Activated CD4-positive, alpha-beta T cell treated with anti-CD3 and anti-CD28 coated beads, Interleukin-2, Interleukin-4, amounts not matched to agents 100 ng/mL and 50 ng/mL, durations not matched to agents 16 hours and 8 hours (primary cell): Measurements from ENCODE around the gene SNRNP35.
"Not testable (repeated sequence)": the region's sequence is repeated elsewhere in the genome, so short reads cannot be mapped to it uniquely, and the experiment has no call there.

Experiments
- DNase-seq: peaks from one replicate; pipeline ENCODE4 v3.0.0-alpha.2; 2020; ENCODE audit warnings: low spot score

SNRNP35 gene

GRCh38 chr12:123489580-123489979 is 31.6 kb downstream of the SNRNP35 start:
- DNase-seq, result no peak

GRCh38 chr12:123490089-123490488 is 32.1 kb downstream of the SNRNP35 start:
- DNase-seq, result no peak

- no peak for DNase-seq
Observed at GRCh38 chr12:123491056-123491455, 33.1 kb downstream of the SNRNP35 start.

- no peak for DNase-seq
Observed at GRCh38 chr12:123491481-123491880, 33.5 kb downstream of the SNRNP35 start.

- DNase-seq, result not testable (repeated sequence)
Observed at GRCh38 chr12:123492339-123493039, 34.5 kb downstream of the SNRNP35 start.

- no peak for DNase-seq
Observed at GRCh38 chr12:123494124-123494851, 36.3 kb downstream of the SNRNP35 start.

- DNase-seq, result no peak
Observed at GRCh38 chr12:123497065-123497464, 39.1 kb downstream of the SNRNP35 start.

- no peak for DNase-seq
Observed at GRCh38 chr12:123498126-123498825, 40.3 kb downstream of the SNRNP35 start.

GRCh38 chr12:123499332-123499731 is 41.4 kb downstream of the SNRNP35 start:
- no peak for DNase-seq

GRCh38 chr12:123502163-123502704 is 44.3 kb downstream of the SNRNP35 start:
- DNase-seq, result no peak

GRCh38 chr12:123506059-123506842 is 48.3 kb downstream of the SNRNP35 start:
- no peak for DNase-seq

GRCh38 chr12:123506843-123507236 is 48.9 kb downstream of the SNRNP35 start:
- no peak for DNase-seq

- no peak for DNase-seq
Observed at GRCh38 chr12:123512838-123513665, 55.1 kb downstream of the SNRNP35 start.

GRCh38 chr12:123513805-123514204 is 55.9 kb downstream of the SNRNP35 start:
- no peak for DNase-seq

- not testable (repeated sequence) for DNase-seq
Observed at GRCh38 chr12:123514582-123515221, 56.8 kb downstream of the SNRNP35 start.

GRCh38 chr12:123516216-123516780 is 58.4 kb downstream of the SNRNP35 start:
- no peak for DNase-seq
